Hepatocyte (in vitro differentiated cells): ENCODE data around the gene MORN4.

Source experiments
- CTCF ChIP-seq: fragments of 200-600 bp; sonication (generic); IDR thresholded peaks from 2 replicates; pipeline ENCODE4 v1.5.1; 2016; ENCODE audit warnings: antibody characterized with exemption, mild to moderate bottlenecking; ENCODE audit not compliant: poor library complexity
- EZH2 ChIP-seq: fragments of 200-600 bp; sonication (generic); IDR thresholded peaks from 2 replicates; pipeline ENCODE4 v1.6.1; 2016; ENCODE audit warnings: antibody characterized with exemption, mild to moderate bottlenecking, borderline replicate concordance

- TF ChIP-seq CTCF (no peak), EZH2 (no peak)
Observed at GRCh38 chr10:97640174-97640867, 7.0 kb upstream of the MORN4 start, which contains the start of gene PI4K2A.
